Type B pancreatic cell (in vitro differentiated cells): ENCODE results near the gene SPIB. TPM values are rescaled to one million over a fixed set of nuclear protein-coding genes. Genes with fewer than 3 reads are reported as not detected.
"Not testable (repeated sequence)": the region's sequence is repeated elsewhere in the genome, so short reads cannot be mapped to it uniquely, and the experiment has no call there.

Source experiments
- DNase-seq: peaks from one replicate; pipeline ENCODE4 v3.0.0; 2021; ENCODE audit warnings: mixed read lengths; ENCODE audit not compliant: unreplicated experiment; ENCODE audit errors: extremely low spot score
- H3K27ac Mint-ChIP-seq: 2 replicates; pipeline ENCODE4 v1.8.0; 2021; ENCODE audit warnings: mild to moderate bottlenecking, mixed read lengths
- H3K27me3 Mint-ChIP-seq: 2 replicates; pipeline ENCODE4 v1.8.0; 2021; ENCODE audit warnings: mixed read lengths
- H3K36me3 Mint-ChIP-seq: 2 replicates; pipeline ENCODE4 v1.8.0; 2021; ENCODE audit warnings: mixed read lengths
- H3K4me1 Mint-ChIP-seq: one replicate; pipeline ENCODE4 v1.8.0; 2021; ENCODE audit warnings: mixed read lengths; ENCODE audit not compliant: unreplicated experiment
- H3K4me3 Mint-ChIP-seq: 2 replicates; pipeline ENCODE4 v1.8.0; 2021; ENCODE audit warnings: mild to moderate bottlenecking, mixed read lengths
- H3K9me3 Mint-ChIP-seq: 2 replicates; pipeline ENCODE4 v1.8.0; 2021; ENCODE audit warnings: mixed read lengths
- CTCF ChIP-seq: fragments of 200-600 bp; sonication (generic); conservative IDR thresholded peaks from 2 replicates; pipeline ENCODE4 v1.5.0; 2021; ENCODE audit warnings: antibody characterized with exemption, mild to moderate bottlenecking
- total RNA-seq: library from RNA; stranded (reverse); gene quantifications from 2 replicates; pipeline ENCODE4 v1.2.1, GENCODE V29; 2021; ENCODE audit warnings: low replicate concordance

Gene SPIB
- total RNA-seq, 1 donor from 2014 or later: 2.6 TPM

DNA sequence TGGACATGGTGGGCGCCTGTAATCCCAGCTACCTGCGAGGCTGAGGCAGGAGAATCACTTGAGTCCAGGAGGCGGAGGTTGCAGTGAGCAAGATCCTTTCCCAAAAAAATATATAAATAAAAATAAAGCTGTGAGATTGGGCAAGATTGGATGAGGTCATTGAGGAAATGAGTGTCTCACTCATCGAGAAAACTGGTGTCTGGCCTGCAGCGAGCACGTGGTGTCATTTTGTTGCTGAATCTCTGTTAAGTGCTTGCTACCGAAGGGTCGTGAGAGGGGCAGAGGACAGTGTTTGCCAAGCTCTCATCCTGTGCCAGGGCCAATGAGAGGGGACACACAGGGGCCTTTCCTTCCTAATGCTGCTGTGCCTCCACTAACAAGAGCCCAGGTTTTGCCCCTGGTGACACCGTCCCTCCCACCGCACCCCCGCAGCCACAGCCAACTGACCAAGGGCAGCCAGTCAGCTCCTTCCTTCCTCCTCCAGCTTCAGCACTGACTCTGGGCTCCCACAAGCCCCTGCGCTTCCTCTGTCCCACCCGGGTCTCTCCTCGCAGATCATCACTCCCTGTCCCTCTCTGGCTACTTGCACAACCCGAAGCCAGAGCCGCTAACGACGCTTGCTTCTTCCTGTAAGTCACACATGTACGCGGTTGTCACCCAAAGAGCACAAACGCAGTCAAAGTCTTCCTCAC lies 31.4 kb upstream of the SPIB start:
- H3K9me3 Mint-ChIP-seq: no peaks in the 10 kb centered on the region
- H3K4me3 Mint-ChIP-seq: peak overlapping the region; percentile 65
- H3K27me3 Mint-ChIP-seq: no peaks in the 10 kb centered on the region
- peaks cover 23% of the 10 kb centered on the region for H3K4me1 Mint-ChIP-seq
- peak overlapping the region; percentile 66 for H3K27ac Mint-ChIP-seq
- H3K36me3 Mint-ChIP-seq: peaks cover 10% of the 10 kb centered on the region
- no peak for TF ChIP-seq CTCF
- DNase-seq: no peak

- no peak for TF ChIP-seq CTCF
- H3K4me1 Mint-ChIP-seq: peaks cover 23% of the 10 kb centered on the region
- H3K4me3 Mint-ChIP-seq: peak overlapping the region; percentile 65
- no peaks in the 10 kb centered on the region for H3K27me3 Mint-ChIP-seq
- no peaks in the 10 kb centered on the region for H3K9me3 Mint-ChIP-seq
- peaks cover 12% of the 10 kb centered on the region for H3K36me3 Mint-ChIP-seq
- no peak for DNase-seq
- peak overlapping the region; percentile 66 for H3K27ac Mint-ChIP-seq
Measured at GRCh38 chr19:50387868-50388245, 30.9 kb upstream of the SPIB start.

DNA sequence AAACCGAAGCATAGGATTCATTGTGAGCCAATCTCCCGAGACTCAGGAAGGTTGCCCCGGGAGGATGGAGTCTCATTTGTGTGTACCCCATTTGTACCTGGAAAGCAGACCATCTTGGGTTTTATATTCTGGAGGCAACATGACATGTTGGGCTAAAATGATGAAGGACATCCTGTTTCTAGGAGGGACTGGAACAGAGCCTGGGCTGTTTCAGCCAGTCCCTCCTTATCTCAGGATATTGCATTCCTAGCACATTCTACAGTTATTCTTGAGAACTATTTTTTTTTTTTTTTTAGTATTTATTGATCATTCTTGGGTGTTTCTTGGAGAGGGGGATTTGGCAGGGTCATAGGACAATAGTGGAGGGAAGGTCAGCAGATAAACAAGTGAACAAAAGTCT lies 28.4 kb upstream of the SPIB start:
- not testable (repeated sequence) for H3K27me3 Mint-ChIP-seq, H3K4me1 Mint-ChIP-seq, DNase-seq, H3K4me3 Mint-ChIP-seq, H3K27ac Mint-ChIP-seq, H3K9me3 Mint-ChIP-seq
- H3K36me3 Mint-ChIP-seq: peaks cover 23% of the 10 kb centered on the region

DNA sequence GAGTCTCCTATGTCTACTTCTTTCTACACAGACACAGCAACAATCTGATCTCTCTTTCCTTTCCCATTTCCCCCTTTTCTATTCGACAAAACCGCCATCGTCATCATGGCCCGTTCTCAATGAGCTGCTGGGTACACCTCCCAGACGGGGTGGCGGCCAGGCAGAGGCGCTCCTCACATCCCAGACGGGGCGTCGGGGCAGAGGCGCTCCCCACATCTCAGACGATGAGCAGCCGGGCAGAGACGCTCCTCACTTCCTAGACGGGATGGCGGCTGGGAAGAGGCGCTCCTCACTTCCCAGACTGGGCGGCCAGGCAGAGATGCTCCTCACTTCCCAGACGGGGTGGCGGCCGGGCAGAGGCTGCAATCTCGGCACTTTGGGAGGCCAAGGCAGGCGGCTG lies 27.8 kb upstream of the SPIB start:
- not testable (repeated sequence) for H3K4me3 Mint-ChIP-seq, H3K27me3 Mint-ChIP-seq, H3K9me3 Mint-ChIP-seq, H3K27ac Mint-ChIP-seq, DNase-seq, H3K4me1 Mint-ChIP-seq
- peaks cover 27% of the 10 kb centered on the region for H3K36me3 Mint-ChIP-seq

- TF ChIP-seq CTCF: no peak
- peaks cover 26% of the 10 kb centered on the region for H3K36me3 Mint-ChIP-seq
- no peak overlapping the region for H3K4me3 Mint-ChIP-seq
- H3K27ac Mint-ChIP-seq: no peak overlapping the region
- peaks cover 3% of the 10 kb centered on the region for H3K4me1 Mint-ChIP-seq
- DNase-seq: no peak
- H3K27me3 Mint-ChIP-seq: no peaks in the 10 kb centered on the region
- no peaks in the 10 kb centered on the region for H3K9me3 Mint-ChIP-seq
Measured at GRCh38 chr19:50392759-50393158, 26.0 kb upstream of the SPIB start.

- no peaks in the 10 kb centered on the region for H3K27me3 Mint-ChIP-seq
- H3K4me1 Mint-ChIP-seq: peaks cover 4% of the 10 kb centered on the region
- peaks cover 26% of the 10 kb centered on the region for H3K36me3 Mint-ChIP-seq
- H3K9me3 Mint-ChIP-seq: no peaks in the 10 kb centered on the region
- DNase-seq: no peak
- TF ChIP-seq CTCF: no peak
- no peak overlapping the region for H3K27ac Mint-ChIP-seq
- H3K4me3 Mint-ChIP-seq: no peak overlapping the region
Measured at GRCh38 chr19:50393589-50393988, 25.1 kb upstream of the SPIB start.

DNA sequence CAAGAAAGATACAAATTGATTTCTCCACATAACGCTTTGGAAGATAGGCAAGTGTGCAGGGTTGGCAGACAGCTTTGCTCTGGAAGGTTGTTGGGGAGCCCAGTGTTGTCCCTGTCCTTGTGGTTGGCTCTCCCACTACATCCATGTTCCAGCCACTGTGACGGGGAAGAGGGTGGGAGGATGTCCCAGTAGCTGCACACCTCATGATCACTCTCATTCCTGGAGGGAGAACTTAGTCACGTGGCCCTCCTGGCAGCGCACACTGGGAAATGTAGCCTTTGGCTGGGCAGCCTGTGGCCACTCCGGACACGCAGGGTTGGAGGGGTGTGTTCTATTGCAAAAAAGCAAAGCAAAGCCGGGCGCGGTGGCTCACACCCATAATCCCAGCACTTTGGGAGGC lies 24.7 kb upstream of the SPIB start:
- peaks cover 26% of the 10 kb centered on the region for H3K36me3 Mint-ChIP-seq
- no peak for DNase-seq
- no peaks in the 10 kb centered on the region for H3K9me3 Mint-ChIP-seq
- no peak for TF ChIP-seq CTCF
- H3K4me1 Mint-ChIP-seq: peaks cover 4% of the 10 kb centered on the region
- H3K27ac Mint-ChIP-seq: no peak overlapping the region
- H3K27me3 Mint-ChIP-seq: no peaks in the 10 kb centered on the region
- H3K4me3 Mint-ChIP-seq: no peak overlapping the region
